Measurements from ENCODE around the gene TMEM254.
"Not testable (repeated sequence)": the region's sequence is repeated elsewhere in the genome, so short reads cannot be mapped to it uniquely, and the experiment has no call there.

Gene TMEM254

GRCh38 chr10:80078448-80079311 is at the start of gene TMEM254:
TMEM254 (plus strand) TSS chr10:80078665; CDS start chr10:80078700, 35 bp downstream.
- peak; percentile 75 to 87 (median 77) for DNase-seq (ENCODE audit: low read depth in 2 of 3, low spot score in 1 of 3)

- not testable (repeated sequence) for DNase-seq (ENCODE audit: low read depth in 2 of 3, low spot score in 1 of 3)
Measured at GRCh38 chr10:80029205-80029604, 49.3 kb upstream of the TMEM254 start.

GRCh38 chr10:80029865-80030264 is 48.6 kb upstream of the TMEM254 start:
- not testable (repeated sequence) for DNase-seq (ENCODE audit: low read depth in 2 of 3, low spot score in 1 of 3)

GRCh38 chr10:80032503-80032902 is 46.0 kb upstream of the TMEM254 start:
- DNase-seq (ENCODE audit: low read depth in 2 of 3, low spot score in 1 of 3), result no peak

- DNase-seq (ENCODE audit: low read depth in 2 of 3, low spot score in 1 of 3), result not testable (repeated sequence)
Measured at GRCh38 chr10:80034766-80035165, 43.7 kb upstream of the TMEM254 start.

GRCh38 chr10:80035430-80035829 is 43.0 kb upstream of the TMEM254 start:
- not testable (repeated sequence) for DNase-seq (ENCODE audit: low read depth in 2 of 3, low spot score in 1 of 3)

GRCh38 chr10:80036921-80037500 is 41.5 kb upstream of the TMEM254 start:
- DNase-seq (ENCODE audit: low read depth in 2 of 3, low spot score in 1 of 3), result not testable (repeated sequence)

GRCh38 chr10:80038226-80038625 is 40.2 kb upstream of the TMEM254 start:
- not testable (repeated sequence) for DNase-seq (ENCODE audit: low read depth in 2 of 3, low spot score in 1 of 3)

- DNase-seq (ENCODE audit: low read depth in 2 of 3, low spot score in 1 of 3), result no peak
Measured at GRCh38 chr10:80041162-80041561, 37.3 kb upstream of the TMEM254 start.

GRCh38 chr10:80044935-80045334 is 33.5 kb upstream of the TMEM254 start:
- not testable (repeated sequence) for DNase-seq (ENCODE audit: low read depth in 2 of 3, low spot score in 1 of 3)

- DNase-seq (ENCODE audit: low read depth in 2 of 3, low spot score in 1 of 3), result peak; percentile 52 to 73 (median 67)
Measured at GRCh38 chr10:80046629-80047441, 31.6 kb upstream of the TMEM254 start.

GRCh38 chr10:80050752-80051151 is 27.7 kb upstream of the TMEM254 start:
- DNase-seq (ENCODE audit: low read depth in 2 of 3, low spot score in 1 of 3), result no peak

- no peak for DNase-seq (ENCODE audit: low read depth in 2 of 3, low spot score in 1 of 3)
Measured at GRCh38 chr10:80051993-80052392, 26.5 kb upstream of the TMEM254 start.

GRCh38 chr10:80055760-80056159 is 22.7 kb upstream of the TMEM254 start:
- DNase-seq (ENCODE audit: low read depth in 2 of 3, low spot score in 1 of 3), result no peak

- DNase-seq (ENCODE audit: low read depth in 2 of 3, low spot score in 1 of 3), result no peak
Measured at GRCh38 chr10:80057171-80057570, 21.3 kb upstream of the TMEM254 start.

- DNase-seq (ENCODE audit: low read depth in 2 of 3, low spot score in 1 of 3), result no peak
Measured at GRCh38 chr10:80064120-80064886, 14.2 kb upstream of the TMEM254 start.

- DNase-seq (ENCODE audit: low read depth in 2 of 3, low spot score in 1 of 3), result no peak
Measured at GRCh38 chr10:80066809-80067208, 11.7 kb upstream of the TMEM254 start.

- not testable (repeated sequence) for DNase-seq (ENCODE audit: low read depth in 2 of 3, low spot score in 1 of 3)
Measured at GRCh38 chr10:80067821-80068220, 10.6 kb upstream of the TMEM254 start.

GRCh38 chr10:80068270-80068669 is 10.2 kb upstream of the TMEM254 start:
- DNase-seq (ENCODE audit: low read depth in 2 of 3, low spot score in 1 of 3), result no peak

- DNase-seq (ENCODE audit: low read depth in 2 of 3, low spot score in 1 of 3), result no peak
Measured at GRCh38 chr10:80070057-80070456, 8.4 kb upstream of the TMEM254 start.

- DNase-seq (ENCODE audit: low read depth in 2 of 3, low spot score in 1 of 3), result no peak
Measured at GRCh38 chr10:80072584-80072983, 5.9 kb upstream of the TMEM254 start.
